GM18508 (cell line): ENCODE results near the gene ZNF516.

Experiments
- ATAC-seq: cut with Tn5 transposase; IDR thresholded peaks from one replicate; pipeline ENCODE4 v1.9.1; 2021; ENCODE audit warnings: moderate number of reproducible peaks; ENCODE audit not compliant: insufficient read depth, unreplicated experiment

ZNF516 gene

DNA sequence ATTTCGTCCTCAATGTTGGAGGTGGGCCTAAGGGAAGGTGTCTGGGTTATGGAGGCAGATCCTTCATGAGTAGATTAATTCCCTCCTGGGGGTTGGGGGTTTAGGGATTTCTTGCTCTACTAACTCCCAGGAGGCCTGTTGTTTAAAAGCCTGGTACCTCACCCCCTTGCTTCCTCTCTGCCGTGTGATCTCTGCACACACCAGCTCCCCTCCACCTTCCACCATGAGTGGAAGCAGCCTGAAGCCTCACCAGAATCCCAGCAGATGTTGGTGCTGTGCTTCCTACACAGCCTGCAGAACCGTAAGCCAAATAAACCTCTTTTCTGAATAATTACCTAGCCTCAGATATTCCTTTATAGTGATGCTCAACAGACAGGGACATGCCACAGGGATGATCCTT lies 141.5 kb downstream of the ZNF516 start:
- no peak for ATAC-seq

DNA sequence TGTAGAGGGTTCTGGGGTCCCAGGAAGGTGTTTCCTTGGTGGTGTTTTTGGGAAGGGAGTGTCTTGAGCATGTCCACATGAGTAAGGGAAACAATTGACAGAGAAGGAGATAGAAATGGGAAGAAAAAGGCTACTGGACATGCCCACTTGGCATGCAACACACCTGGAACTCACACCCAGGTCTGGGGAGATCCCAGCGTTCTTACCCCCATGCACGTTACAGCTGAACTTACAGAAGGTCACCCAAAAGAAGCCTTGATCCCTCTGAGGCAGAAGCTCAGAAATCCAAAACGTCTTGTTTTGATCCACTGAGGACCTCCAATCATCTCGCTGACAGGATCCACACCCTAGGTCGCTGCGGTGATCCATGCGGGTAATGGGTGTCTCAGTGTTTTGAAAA lies 142.0 kb downstream of the ZNF516 start:
- no peak for ATAC-seq

DNA sequence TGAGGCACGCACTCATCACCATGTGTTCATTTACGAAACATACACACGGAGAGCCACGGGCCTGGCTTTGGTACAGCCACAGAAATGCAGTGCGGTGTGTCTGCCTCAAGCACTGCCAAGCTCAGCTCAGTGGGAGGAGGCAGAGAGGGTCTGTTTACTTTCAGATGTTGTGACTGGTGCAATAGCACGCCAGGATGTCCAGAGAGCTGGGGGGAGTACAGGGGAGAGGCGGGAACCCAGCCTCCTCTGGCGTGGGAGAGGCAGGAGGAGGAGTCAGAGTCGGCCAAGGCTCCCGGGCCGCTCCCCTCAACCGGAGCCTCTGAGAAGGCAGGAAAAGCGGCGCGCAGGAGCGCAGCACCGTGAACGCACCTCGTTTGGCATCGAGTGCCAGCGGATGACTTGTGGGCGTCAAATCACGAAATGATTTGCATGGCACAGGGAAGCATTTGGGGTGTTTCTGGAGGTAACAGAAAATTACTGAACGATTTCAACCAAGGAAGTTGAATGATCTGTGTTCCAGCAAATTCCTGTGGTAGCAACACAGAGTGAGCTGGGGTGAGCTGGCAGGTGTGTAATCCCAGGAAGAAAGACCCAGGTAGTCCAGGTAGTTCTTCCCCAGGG lies 143.0 kb downstream of the ZNF516 start:
- ATAC-seq, result no peak

- no peak for ATAC-seq
Measured at GRCh38 chr18:76350134-76351025, 144.7 kb downstream of the ZNF516 start.

DNA sequence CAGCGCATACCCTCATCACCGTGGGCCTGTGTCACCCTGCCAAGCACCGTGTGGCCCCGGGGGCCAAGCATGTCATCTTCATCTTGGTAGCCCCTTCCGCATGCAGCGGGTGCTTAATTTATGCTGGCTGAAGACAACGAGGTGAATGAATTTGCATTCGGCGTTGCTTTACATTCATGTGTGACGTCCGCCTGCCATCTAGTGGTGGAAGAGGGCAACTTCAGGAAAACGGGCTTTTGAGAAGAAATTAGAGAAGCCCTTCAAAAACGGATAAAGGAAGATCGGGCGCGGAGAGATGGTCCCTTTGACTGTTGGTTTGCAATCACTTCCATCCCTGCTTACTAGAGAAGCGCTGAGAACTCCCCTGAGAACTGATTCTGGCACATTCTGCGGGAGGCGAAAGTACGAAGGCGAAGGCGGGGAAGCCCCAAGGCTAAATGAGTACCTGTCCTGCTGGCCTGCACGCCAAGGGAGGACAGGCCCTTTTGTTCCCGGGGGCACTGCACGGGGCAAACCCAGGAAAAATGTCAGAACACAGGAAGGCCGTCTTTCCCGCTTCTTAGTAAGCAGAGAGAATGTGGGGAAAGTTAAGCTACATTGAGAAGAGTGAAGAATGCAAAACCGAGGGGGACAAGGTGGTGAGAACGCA lies 145.9 kb downstream of the ZNF516 start:
- no peak for ATAC-seq

GRCh38 chr18:76348267-76349066 lies 146.6 kb downstream of the ZNF516 start:
- ATAC-seq, result no peak

- ATAC-seq, result no peak
Measured at GRCh38 chr18:76347341-76347740, 147.7 kb downstream of the ZNF516 start.

- ATAC-seq, result no peak
Measured at GRCh38 chr18:76346490-76347130, 148.4 kb downstream of the ZNF516 start.

- no peak for ATAC-seq
Measured at GRCh38 chr18:76345901-76346300, 149.1 kb downstream of the ZNF516 start.

GRCh38 chr18:76343938-76344569 lies 151.0 kb downstream of the ZNF516 start:
- ATAC-seq, result no peak

GRCh38 chr18:76340410-76340809 lies 154.6 kb downstream of the ZNF516 start:
- no peak for ATAC-seq

GRCh38 chr18:76339246-76339620 lies 155.8 kb downstream of the ZNF516 start:
- no peak for ATAC-seq

GRCh38 chr18:76338619-76339245 lies 156.3 kb downstream of the ZNF516 start:
- ATAC-seq, result no peak

DNA sequence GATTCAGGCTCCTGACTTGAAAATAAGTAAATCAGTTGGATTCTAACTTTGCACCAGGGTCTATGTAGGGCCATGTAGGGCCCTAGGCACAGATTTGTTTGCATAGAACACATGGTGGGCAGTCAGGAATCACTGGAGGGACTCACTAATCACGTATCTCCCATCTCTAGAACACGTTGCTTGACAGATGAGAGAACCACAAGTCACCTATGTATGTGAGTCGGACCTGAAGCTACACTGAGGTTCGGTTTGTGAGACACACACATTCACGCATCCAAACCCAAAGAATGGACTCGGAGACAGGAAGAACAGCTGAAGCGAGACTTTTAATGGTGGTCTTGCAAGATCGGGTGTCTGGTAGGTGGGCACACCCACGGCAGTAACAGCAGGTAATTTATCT lies 157.0 kb downstream of the ZNF516 start:
- ATAC-seq, result no peak

GRCh38 chr18:76335859-76336640 lies 159.0 kb downstream of the ZNF516 start:
- no peak for ATAC-seq

- no peak for ATAC-seq
Measured at GRCh38 chr18:76328140-76328539, 166.9 kb downstream of the ZNF516 start.

DNA sequence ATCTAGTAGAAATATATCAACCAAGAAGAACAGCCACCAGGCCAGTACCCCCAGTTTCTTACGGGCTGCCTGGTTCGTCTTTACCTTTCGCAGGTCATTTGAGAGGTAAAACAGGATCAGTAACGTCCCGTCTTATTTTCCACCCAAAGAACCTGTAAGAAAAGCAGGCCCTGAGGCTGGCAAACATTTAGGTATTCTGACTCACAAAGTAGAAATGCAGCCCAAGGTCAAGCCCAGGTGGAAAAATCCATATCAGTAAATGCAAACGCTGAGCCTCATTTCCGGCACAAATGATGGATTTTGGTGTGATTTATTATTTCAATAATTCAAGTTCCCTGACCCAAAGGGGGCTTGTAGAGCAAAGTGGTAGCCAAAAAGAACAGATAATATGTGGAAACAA lies 171.2 kb downstream of the ZNF516 start:
- no peak for ATAC-seq

GRCh38 chr18:76322686-76323085 lies 172.4 kb downstream of the ZNF516 start:
- no peak for ATAC-seq
